GM12872 (cell line): ENCODE results near the gene PPFIA4.

Experiments
- TF ChIP-seq, protein P1 (sequence below): IDR thresholded peaks from 3 replicates; pipeline ENCODE4 v1.5.1; 2011; ENCODE audit warnings: low read depth, mild to moderate bottlenecking, low read length, moderate library complexity; ENCODE audit not compliant: insufficient read depth

The PPFIA4 gene

DNA sequence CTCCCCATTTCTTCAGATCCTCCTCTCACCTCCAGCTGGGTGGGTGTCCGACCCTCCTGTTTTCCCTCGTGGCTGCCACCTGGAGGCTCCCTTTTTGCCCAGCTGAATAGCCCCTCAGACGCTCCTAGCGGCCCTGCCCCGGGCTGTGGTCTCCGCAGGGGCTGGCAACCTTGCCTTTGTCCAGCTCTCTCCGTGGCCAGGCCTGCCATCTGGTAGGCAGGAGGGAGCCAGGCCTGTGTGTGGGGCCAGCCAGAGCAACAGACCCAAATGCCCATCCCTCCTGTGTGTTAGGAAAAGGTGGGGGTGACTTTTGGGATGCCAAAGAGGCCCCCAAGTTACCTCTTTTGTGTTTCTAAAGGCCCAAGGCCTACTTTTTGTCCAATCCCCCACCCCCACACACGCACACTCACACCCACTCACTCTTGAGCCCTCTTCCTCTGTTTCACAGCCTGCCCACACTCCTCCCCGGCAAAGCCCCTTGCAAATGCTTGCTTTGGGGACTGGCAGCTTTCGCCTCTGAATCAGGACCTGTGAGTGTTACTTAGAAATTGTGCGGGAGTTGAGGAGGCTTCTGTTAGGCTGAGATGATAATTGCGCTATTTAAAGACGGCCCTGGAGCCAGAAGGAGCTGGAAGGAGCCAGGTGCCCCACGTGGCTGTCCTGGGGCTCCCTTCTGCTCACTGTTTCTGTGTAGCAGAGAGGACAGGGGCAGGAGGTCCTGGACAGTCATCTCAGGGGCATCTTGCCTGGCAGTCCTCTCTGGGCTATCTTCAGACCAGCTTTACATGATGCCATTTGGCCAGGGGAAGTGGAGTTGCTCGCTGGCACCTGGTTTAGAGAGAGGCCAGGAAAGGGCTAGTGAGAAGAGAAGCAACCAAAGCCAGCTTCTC, 9.1 kb downstream of the PPFIA4 start:
- TF ChIP-seq, protein P1, sequence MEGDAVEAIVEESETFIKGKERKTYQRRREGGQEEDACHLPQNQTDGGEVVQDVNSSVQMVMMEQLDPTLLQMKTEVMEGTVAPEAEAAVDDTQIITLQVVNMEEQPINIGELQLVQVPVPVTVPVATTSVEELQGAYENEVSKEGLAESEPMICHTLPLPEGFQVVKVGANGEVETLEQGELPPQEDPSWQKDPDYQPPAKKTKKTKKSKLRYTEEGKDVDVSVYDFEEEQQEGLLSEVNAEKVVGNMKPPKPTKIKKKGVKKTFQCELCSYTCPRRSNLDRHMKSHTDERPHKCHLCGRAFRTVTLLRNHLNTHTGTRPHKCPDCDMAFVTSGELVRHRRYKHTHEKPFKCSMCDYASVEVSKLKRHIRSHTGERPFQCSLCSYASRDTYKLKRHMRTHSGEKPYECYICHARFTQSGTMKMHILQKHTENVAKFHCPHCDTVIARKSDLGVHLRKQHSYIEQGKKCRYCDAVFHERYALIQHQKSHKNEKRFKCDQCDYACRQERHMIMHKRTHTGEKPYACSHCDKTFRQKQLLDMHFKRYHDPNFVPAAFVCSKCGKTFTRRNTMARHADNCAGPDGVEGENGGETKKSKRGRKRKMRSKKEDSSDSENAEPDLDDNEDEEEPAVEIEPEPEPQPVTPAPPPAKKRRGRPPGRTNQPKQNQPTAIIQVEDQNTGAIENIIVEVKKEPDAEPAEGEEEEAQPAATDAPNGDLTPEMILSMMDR = no peak

DNA sequence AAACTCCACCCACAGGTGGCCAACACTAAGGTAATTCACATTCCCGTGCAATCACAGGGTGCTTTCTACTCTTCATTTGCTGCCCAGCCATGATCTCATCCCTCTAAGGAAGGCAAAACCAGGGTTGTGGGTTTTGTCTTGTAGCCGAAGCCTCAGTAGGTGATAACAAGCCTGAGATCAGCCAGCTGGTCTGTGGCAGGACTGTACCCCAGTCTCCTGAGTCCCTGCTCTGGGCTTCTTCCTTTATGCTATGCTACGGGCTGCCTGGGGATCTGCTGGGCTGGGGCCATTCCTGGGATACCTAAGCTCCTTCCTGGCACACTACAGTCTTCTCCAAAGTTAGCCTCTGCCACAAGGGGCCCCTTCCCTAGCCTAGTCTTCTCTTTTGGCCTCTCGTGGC, 9.8 kb downstream of the PPFIA4 start:
- TF ChIP-seq, protein P1 = no peak

DNA sequence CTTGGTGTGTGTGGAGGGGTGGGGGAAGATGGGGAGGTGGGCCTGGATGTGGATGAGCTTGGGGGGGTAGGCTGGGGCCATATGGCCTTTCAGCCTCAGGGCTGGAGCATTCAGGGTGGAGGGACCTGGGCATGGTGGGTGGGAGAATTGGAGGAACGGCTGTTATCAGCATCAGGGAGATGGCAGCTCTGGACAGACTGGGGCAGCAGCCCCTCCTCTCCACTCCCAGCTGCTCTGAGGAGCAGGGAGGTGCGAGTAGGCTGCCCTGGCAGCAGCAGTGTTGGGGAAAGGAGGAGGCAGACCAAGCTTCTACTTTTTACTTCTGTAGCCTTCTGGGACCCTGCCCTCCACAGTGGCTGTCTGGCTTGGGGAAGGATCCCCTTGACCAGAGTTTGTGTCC, 10.2 kb downstream of the PPFIA4 start:
- TF ChIP-seq, protein P1 = no peak

DNA sequence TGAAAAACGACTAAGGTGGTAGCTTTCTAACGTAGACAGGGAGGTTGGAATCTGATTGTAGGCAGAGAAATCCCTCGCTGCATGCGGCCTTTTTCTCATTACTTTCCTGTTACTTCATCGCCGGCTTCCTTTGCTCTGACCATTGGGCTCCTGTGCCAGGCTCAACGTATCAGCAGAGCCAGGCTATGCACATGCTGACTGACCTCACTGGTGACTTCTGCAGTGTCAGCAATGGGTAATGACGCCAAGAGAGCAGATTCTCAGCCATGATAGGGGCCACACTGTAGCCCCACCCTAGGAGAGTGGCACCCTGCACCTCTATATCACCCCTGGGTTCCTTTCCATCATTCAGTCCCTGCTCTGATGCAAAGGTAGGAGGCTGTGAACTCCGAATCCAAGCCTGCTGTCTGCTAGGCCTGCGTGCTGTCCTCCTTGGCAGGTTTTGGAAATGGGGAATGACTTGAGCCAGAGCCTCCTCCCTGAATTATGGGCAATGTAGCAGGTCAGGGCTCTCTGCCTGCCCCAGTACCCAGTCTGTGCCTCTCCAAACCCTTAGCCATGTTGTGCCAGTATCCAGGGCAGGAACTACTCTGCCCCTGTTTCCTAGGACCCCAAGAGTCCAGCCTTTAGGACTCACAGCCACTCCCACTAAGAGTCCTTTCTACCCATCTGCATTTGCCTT, 11.4 kb downstream of the PPFIA4 start:
- TF ChIP-seq, protein P1 = no peak

DNA sequence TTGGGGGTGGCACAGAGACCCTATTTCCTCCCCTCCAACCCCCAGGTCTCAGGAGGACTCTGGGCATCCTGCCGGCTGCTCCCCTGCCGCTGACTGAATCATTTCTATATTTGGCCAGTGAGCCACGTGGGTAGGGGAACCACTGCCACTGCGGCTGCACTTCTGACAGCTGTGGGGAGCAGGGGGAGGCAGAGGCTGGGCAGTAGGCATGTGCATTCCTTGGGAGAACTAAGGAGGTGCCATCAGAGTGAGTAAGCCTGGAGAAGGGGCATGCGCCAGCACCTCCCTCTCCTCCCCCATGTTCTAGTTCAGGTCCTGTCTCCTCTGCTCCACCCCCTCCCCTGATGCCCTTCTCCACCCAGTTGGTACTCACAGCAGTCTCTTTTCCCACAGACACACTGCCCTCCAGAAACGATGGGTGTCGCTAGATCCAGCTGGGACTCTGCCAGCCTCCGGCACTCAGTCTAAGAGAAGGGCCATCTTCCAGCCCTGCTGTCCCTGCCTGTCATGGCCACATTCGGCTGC, 12.0 kb downstream of the PPFIA4 start:
- TF ChIP-seq, protein P1 = no peak

DNA sequence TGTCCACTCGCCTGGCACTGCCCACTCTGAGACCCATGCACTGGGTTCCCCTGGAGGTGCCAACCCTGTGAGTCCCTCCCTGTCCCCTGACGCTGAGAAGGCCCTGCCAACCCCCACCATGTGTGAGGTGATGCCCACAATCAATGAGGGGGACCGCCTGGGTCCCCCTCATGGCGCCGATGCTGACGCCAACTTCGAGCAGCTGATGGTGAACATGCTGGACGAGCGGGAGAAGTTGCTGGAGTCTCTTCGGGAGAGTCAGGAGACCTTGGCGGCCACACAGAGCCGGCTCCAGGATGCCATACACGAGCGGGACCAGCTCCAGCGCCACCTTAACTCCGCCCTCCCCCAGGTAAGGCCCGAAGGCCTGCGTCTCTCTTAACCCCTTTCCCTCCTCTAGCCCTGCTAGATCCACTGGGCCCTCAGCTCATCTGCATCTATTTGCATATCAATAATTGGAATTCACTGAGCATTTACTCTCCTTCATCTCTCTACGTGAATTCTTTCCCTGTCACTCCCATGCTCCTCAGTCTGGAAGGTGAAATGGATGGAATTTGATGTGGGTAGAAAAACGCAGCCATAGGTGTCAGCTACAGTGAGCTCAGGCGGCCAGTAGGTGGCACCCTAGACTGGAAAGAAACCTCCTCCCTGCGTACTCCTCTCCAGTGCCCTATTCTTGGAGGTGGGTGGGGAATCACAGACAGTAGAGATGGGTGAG, 12.8 kb downstream of the PPFIA4 start:
- TF ChIP-seq, protein P1 = peak; percentile 92
